ENCODE measurements around the gene UBE2I.

UBE2I gene

GRCh38 chr16:1309888-1310831 lies 724 bp downstream of the UBE2I start:
- WGBS, 2 donors (ENCODE audit: extremely low coverage in 2 of 2, insufficient read length in 2 of 2, insufficient replicate concordance in 1 of 2), result no CpG with 5 or more reads among the region's 77 CpGs
- Histone ChIP-seq H3K9ac (ENCODE audit: low read depth, low read length, poor library complexity) (peak overlapping the region; percentile 86), H2AK5ac (ENCODE audit: low read depth, low read length) (peak overlapping the region; percentile 49), H3K36me3 (replicated peaks in 1 of 2; ENCODE audit: control insufficient read depth in 2 of 2, insufficient read depth in 2 of 2, low read length in 2 of 2) (peaks cover 26 to 48% of the 10 kb centered on the region in 2 donors), H2BK5ac (ENCODE audit: low read length) (no peak overlapping the region), H3K14ac (ENCODE audit: low read length) (no peak overlapping the region), H2AFZ (ENCODE audit: low read length) (no peak overlapping the region), H3K27ac (replicated peaks; ENCODE audit: low read length) (no peak overlapping the region), H3K4ac (ENCODE audit: low read length) (no peak overlapping the region), H3K4me1 (ENCODE audit: control insufficient read depth in 2 of 2, insufficient read depth in 1 of 2, low read depth in 1 of 2, low read length in 2 of 2) (peaks cover 12 to 13% of the 10 kb centered on the region in 2 donors), H3K79me1 (ENCODE audit: low read depth, low read length) (peaks cover 23% of the 10 kb centered on the region), H3K23ac (ENCODE audit: low read depth, low read length, poor library complexity) (no peak overlapping the region), H3K18ac (ENCODE audit: low read length) (peak overlapping the region; percentile 23), H2BK12ac (ENCODE audit: low read length) (no peak overlapping the region), H3K4me3 (ENCODE audit: low read length in 2 of 2) (peak overlapping the region; percentile 96 to 99), H4K8ac (ENCODE audit: low read depth, low read length) (no peak overlapping the region), H4K91ac (ENCODE audit: low read depth, low read length, poor library complexity) (no peak overlapping the region), H3K4me2 (ENCODE audit: insufficient read depth, low read length, poor library complexity, severe bottlenecking) (peak overlapping the region; percentile 81), H3K9me3 (replicated peaks in 1 of 2; ENCODE audit: control insufficient read depth in 2 of 2, insufficient read depth in 1 of 2, low read depth in 1 of 2, low read length in 2 of 2) (no peaks in the 10 kb centered on the region), H2BK120ac (ENCODE audit: low read depth, low read length) (no peak overlapping the region), H2BK15ac (ENCODE audit: low read length) (no peak overlapping the region), H3K27me3 (ENCODE audit: control insufficient read depth in 3 of 3, insufficient read depth in 3 of 3, low read depth in 1 of 3, low read length in 3 of 3) (no peaks in the 10 kb centered on the region)
- DNase-seq (ENCODE audit: low spot score), result no peak

GRCh38 chr16:1310832-1311200 lies 1.4 kb downstream of the UBE2I start:
- Histone ChIP-seq H3K79me1 (ENCODE audit: low read depth, low read length) (peaks cover 25% of the 10 kb centered on the region), H3K9ac (ENCODE audit: low read depth, low read length, poor library complexity) (peak overlapping the region; percentile 85), H2AFZ (ENCODE audit: low read length) (no peak overlapping the region), H3K4me1 (ENCODE audit: control insufficient read depth in 2 of 2, insufficient read depth in 1 of 2, low read depth in 1 of 2, low read length in 2 of 2) (peaks cover 12 to 13% of the 10 kb centered on the region in 2 donors), H2BK5ac (ENCODE audit: low read length) (no peak overlapping the region), H4K8ac (ENCODE audit: low read depth, low read length) (no peak overlapping the region), H2AK5ac (ENCODE audit: low read depth, low read length) (no peak overlapping the region), H3K27me3 (ENCODE audit: control insufficient read depth in 3 of 3, insufficient read depth in 3 of 3, low read depth in 1 of 3, low read length in 3 of 3) (no peaks in the 10 kb centered on the region), H3K4ac (ENCODE audit: low read length) (no peak overlapping the region), H4K91ac (ENCODE audit: low read depth, low read length, poor library complexity) (no peak overlapping the region), H2BK120ac (ENCODE audit: low read depth, low read length) (no peak overlapping the region), H2BK15ac (ENCODE audit: low read length) (no peak overlapping the region), H3K18ac (ENCODE audit: low read length) (no peak overlapping the region), H3K4me2 (ENCODE audit: insufficient read depth, low read length, poor library complexity, severe bottlenecking) (peak overlapping the region; percentile 81), H3K27ac (replicated peaks; ENCODE audit: low read length) (no peak overlapping the region), H3K4me3 (ENCODE audit: low read length in 2 of 2) (peak overlapping the region; percentile 96 to 99), H3K9me3 (replicated peaks in 1 of 2; ENCODE audit: control insufficient read depth in 2 of 2, insufficient read depth in 1 of 2, low read depth in 1 of 2, low read length in 2 of 2) (no peaks in the 10 kb centered on the region), H2BK12ac (ENCODE audit: low read length) (no peak overlapping the region), H3K36me3 (replicated peaks in 1 of 2; ENCODE audit: control insufficient read depth in 2 of 2, insufficient read depth in 2 of 2, low read length in 2 of 2) (peaks cover 32 to 55% of the 10 kb centered on the region in 2 donors), H3K23ac (ENCODE audit: low read depth, low read length, poor library complexity) (no peak overlapping the region), H3K14ac (ENCODE audit: low read length) (no peak overlapping the region)
- no peak for DNase-seq (ENCODE audit: low spot score)
- WGBS, 2 donors (ENCODE audit: extremely low coverage in 2 of 2, insufficient read length in 2 of 2, insufficient replicate concordance in 1 of 2), result no CpG with 5 or more reads among the region's 14 CpGs

DNA sequence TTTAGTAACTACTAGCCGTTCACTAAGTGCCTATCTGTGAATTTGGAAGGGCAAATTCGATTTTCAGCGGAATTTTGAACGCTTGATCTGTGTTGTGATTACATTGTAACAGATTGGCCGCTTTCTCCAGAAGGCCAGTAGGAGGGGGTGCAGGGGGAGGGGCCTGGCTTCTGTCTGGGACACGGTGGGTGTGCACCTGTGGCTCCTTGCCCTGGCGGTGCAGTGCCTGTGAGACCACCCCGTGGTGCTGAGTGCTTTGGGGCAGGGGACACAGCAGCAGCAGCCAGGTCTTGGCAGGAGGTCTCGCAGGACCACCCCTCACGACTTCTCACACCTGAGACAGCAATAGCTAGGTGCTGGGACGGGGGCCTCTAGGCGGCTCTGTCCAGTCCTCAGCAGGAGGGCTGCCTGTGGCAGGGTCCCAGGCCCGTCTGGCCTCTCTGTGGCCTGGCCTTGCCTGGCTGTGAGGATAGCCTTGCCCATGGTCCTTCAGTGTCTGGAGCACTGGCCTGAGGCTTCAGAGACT lies 1.8 kb downstream of the UBE2I start:
- H2BK120ac ChIP-seq (ENCODE audit: low read depth, low read length), result no peak overlapping the region
- H4K8ac ChIP-seq (ENCODE audit: low read depth, low read length), result no peak overlapping the region
- DNase-seq (ENCODE audit: low spot score), result no peak
- no peak overlapping the region for H4K91ac ChIP-seq (ENCODE audit: low read depth, low read length, poor library complexity)
- H3K23ac ChIP-seq (ENCODE audit: low read depth, low read length, poor library complexity), result no peak overlapping the region
- peaks cover 36 to 59% of the 10 kb centered on the region in 2 donors for H3K36me3 ChIP-seq (replicated peaks in 1 of 2; ENCODE audit: control insufficient read depth in 2 of 2, insufficient read depth in 2 of 2, low read length in 2 of 2)
- WGBS, 2 donors (ENCODE audit: extremely low coverage in 2 of 2, insufficient read length in 2 of 2, insufficient replicate concordance in 1 of 2), result no CpG with 5 or more reads among the region's 13 CpGs
- no peaks in the 10 kb centered on the region for H3K9me3 ChIP-seq (replicated peaks in 1 of 2; ENCODE audit: control insufficient read depth in 2 of 2, insufficient read depth in 1 of 2, low read depth in 1 of 2, low read length in 2 of 2)
- no peak overlapping the region for H3K4ac ChIP-seq (ENCODE audit: low read length)
- no peak overlapping the region for H3K27ac ChIP-seq (replicated peaks; ENCODE audit: low read length)
- peak overlapping the region; percentile 61 for H3K14ac ChIP-seq (ENCODE audit: low read length)
- H2AK5ac ChIP-seq (ENCODE audit: low read depth, low read length), result no peak overlapping the region
- H3K4me1 ChIP-seq (ENCODE audit: control insufficient read depth in 2 of 2, insufficient read depth in 1 of 2, low read depth in 1 of 2, low read length in 2 of 2), result peaks cover 12 to 13% of the 10 kb centered on the region in 2 donors
- peak overlapping the region; percentile 88 for H3K9ac ChIP-seq (ENCODE audit: low read depth, low read length, poor library complexity)
- peak overlapping the region; percentile 96 to 99 for H3K4me3 ChIP-seq (ENCODE audit: low read length in 2 of 2)
- no peaks in the 10 kb centered on the region for H3K27me3 ChIP-seq (ENCODE audit: control insufficient read depth in 3 of 3, insufficient read depth in 3 of 3, low read depth in 1 of 3, low read length in 3 of 3)
- H3K79me1 ChIP-seq (ENCODE audit: low read depth, low read length), result peaks cover 29% of the 10 kb centered on the region
- no peak overlapping the region for H3K18ac ChIP-seq (ENCODE audit: low read length)
- peak overlapping the region; percentile 30 for H2BK12ac ChIP-seq (ENCODE audit: low read length)
- peak overlapping the region; percentile 81 for H3K4me2 ChIP-seq (ENCODE audit: insufficient read depth, low read length, poor library complexity, severe bottlenecking)
- H2AFZ ChIP-seq (ENCODE audit: low read length), result no peak overlapping the region
- no peak overlapping the region for H2BK15ac ChIP-seq (ENCODE audit: low read length)
- no peak overlapping the region for H2BK5ac ChIP-seq (ENCODE audit: low read length)

All from neuronal stem cell (in vitro differentiated cells).